Left lung (tissue), 10 donors: Measurements from ENCODE around the gene KCMF1. TPM values are rescaled to one million over a fixed set of nuclear protein-coding genes. Genes with fewer than 3 reads are reported as not detected.

Experiments used
- ATAC-seq: fragments of 200-7000 bp; cut with Tn5 transposase; one replicate; pipeline ENCODE4 v1.9.1; 2020; ENCODE audit warnings: moderate library complexity
- DNase-seq, 4 donors: peaks; one replicate each; pipeline ENCODE4 v3.0.0-alpha.2; 2013 to 2020
- H3K27ac ChIP-seq, 2 donors: fragments of 200-600 bp; sonication (generic) in 1 of 2; one replicate each; pipeline versions ENCODE4 v1.5.0 to v1.8.0; 2020 to 2021
- H3K27me3 ChIP-seq, 2 donors: fragments of 200-600 bp; sonication (generic) in 1 of 2; one replicate each; pipeline versions ENCODE4 v1.5.0 to v1.8.0; 2020 to 2021
- H3K36me3 ChIP-seq, 2 donors: fragments of 200-600 bp; sonication (generic) in 1 of 2; one replicate each; pipeline versions ENCODE4 v1.5.0 to v1.8.0; 2020 to 2021
- H3K4me1 ChIP-seq, 2 donors: fragments of 200-600 bp; one replicate each; pipeline ENCODE4 v1.8.0; 2021
- H3K4me3 ChIP-seq, 2 donors: fragments of 200-600 bp; sonication (generic) in 1 of 2; one replicate each; pipeline versions ENCODE4 v1.5.0 to v1.8.0; 2020 to 2021; ENCODE audit warnings: mild to moderate bottlenecking in 1 of 2
- H3K9me3 ChIP-seq, 2 donors: fragments of 200-600 bp; sonication (generic) in 1 of 2; one replicate each; pipeline versions ENCODE4 v1.5.0 to v1.8.0; 2020 to 2021
- intact Hi-C, 2 donors: fragments of 100-400 bp; cut with DNase I; formaldehyde crosslinking; loops; one replicate each; pipeline versions ENCODE4 v1.11.2 to v1.14.2; 2022
- polyA plus RNA-seq, 6 donors: library from polyadenylated mRNA; unstranded; fragments of 120-200 nt; gene quantifications; one replicate each; pipeline ENCODE4 v1.2.1, GENCODE V29; 2013; ENCODE audit not compliant: insufficient read length in 6 of 6
- total RNA-seq, 2 donors: library from RNA; stranded (reverse); fragmentation: NEBNext Ultra II Directional; extraction: Animal tissue kit (Norgen Biotek cat#: 25700); gene quantifications; one replicate each; pipeline ENCODE4 v1.2.1, GENCODE V29; 2021
- TF ChIP-seq, protein P1 (sequence below), 2 donors: fragments of 200-600 bp; sonication (generic) in 1 of 2; IDR thresholded peaks; one replicate each; pipeline versions ENCODE4 v1.5.0 to v1.8.0; 2021; ENCODE audit warnings: antibody characterized with exemption in 2 of 2
- donor health status: DM: no; HTN: yes; CAD: no.
- donor health status: DM: no; HTN: no; CAD: no.

Gene KCMF1
- total and polyA plus RNA-seq, 8 donors = 40.1 to 87.1 (median 50.0) TPM

DNA sequence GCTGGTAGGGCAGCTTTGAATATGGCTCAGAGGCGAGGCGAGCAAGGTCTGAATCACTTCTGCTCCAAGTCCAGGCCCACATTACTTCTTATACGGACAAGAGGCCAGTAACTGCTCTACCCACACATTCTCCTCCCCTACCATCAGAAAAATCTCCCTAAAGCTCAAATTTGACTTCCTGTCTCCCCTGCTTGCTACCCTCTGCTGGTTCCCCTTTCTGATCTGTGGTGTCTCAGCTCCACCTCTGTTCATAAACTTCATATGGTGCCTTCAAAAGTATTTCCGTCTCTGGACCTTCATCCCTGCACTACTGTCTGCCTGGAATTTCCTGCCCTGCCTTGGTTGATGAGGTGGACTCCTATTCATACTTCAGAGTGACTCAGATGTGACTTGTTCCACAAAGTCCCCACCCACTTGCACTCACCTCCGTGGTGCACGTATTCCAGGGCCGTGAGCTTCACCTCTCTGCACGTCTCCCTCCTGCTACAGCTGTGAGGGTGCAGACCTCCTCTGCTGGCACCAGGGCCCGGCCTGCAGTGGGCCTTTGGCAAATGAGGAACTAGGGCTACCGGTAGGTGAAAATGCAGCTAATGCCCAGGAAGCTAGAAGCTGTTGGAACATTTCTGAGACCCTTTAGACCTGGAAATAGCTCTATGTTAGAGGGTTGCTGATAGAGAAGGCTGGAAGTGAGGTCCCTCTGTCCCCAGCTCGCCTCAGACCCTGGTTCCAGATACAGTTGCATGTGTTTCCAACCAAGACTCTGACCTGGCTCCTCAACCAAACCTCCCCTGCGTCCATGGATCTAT lies 24.6 kb upstream of the KCMF1 start:
- TF ChIP-seq, protein P1, sequence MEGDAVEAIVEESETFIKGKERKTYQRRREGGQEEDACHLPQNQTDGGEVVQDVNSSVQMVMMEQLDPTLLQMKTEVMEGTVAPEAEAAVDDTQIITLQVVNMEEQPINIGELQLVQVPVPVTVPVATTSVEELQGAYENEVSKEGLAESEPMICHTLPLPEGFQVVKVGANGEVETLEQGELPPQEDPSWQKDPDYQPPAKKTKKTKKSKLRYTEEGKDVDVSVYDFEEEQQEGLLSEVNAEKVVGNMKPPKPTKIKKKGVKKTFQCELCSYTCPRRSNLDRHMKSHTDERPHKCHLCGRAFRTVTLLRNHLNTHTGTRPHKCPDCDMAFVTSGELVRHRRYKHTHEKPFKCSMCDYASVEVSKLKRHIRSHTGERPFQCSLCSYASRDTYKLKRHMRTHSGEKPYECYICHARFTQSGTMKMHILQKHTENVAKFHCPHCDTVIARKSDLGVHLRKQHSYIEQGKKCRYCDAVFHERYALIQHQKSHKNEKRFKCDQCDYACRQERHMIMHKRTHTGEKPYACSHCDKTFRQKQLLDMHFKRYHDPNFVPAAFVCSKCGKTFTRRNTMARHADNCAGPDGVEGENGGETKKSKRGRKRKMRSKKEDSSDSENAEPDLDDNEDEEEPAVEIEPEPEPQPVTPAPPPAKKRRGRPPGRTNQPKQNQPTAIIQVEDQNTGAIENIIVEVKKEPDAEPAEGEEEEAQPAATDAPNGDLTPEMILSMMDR (IDR thresholded peaks at IDR 0.05) = no peak
- H3K27me3 ChIP-seq = no peaks in the 10 kb centered on the region
- H3K36me3 ChIP-seq = no peaks in the 10 kb centered on the region
- ATAC-seq = peak; percentile 61
- DNase-seq = peak in 1 of 4 donors; percentile 78
- peak overlapping the region in 1 of 2 donors; percentile 65 for H3K27ac ChIP-seq
- intact Hi-C loops = no loop called here
- peaks cover 0 to 13% of the 10 kb centered on the region in 2 donors for H3K4me1 ChIP-seq
- no peaks in the 10 kb centered on the region for H3K9me3 ChIP-seq
- no peak overlapping the region for H3K4me3 ChIP-seq

DNA sequence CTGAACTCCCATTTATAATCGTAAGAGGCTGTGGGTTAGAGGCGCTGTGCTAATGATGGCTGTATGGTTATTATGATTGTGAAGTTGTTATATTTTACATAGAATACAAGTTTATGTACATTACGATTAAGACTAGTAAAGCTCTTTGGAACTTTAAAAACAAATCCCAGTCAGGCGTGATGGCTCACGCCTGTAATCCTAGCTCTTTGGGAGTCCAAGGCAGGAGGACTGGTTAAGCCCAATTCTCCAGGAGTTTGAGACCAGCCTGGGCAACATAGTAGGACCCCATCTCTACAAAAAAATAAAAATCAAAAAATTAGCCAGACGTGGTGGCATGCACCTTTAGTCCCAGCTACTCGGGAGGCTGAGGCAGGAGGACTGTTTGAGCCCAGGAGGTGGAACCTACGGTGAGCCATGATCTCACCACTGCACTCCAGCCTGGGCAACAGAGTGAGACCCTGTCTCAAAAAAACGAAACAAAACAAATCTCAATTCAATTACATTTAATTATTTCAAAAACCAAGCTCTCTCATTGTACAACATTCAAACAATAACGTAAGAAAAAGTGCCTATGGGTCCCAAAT lies 23.9 kb upstream of the KCMF1 start:
- intact Hi-C loops = no loop called here
- H3K9me3 ChIP-seq = no peaks in the 10 kb centered on the region
- peak overlapping the region in 1 of 2 donors; percentile 65 for H3K27ac ChIP-seq
- DNase-seq = no peak
- H3K27me3 ChIP-seq = no peaks in the 10 kb centered on the region
- TF ChIP-seq, protein P1 (IDR thresholded peaks at IDR 0.05) = no peak
- no peak for ATAC-seq
- no peaks in the 10 kb centered on the region for H3K36me3 ChIP-seq
- no peak overlapping the region for H3K4me3 ChIP-seq
- peaks cover 0 to 13% of the 10 kb centered on the region in 2 donors for H3K4me1 ChIP-seq

DNA sequence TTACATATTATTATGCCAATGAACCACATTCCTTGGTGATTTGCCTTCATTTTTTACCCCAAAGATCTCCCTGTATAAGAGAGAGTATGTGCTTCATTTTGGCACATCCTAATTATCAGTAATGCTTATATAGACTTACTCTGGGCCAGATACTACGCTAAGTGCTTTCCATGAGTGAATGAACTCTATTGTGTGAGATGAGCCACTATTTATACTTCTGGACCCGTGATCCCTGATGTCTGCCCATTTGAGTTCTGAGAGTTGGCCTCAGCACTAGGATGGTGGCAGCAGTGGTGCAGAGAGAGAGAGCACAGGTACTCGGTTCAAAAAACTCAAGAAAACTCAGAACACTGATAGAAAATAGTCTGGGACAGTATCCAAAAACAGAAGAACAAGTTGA lies 17.4 kb upstream of the KCMF1 start:
- intact Hi-C loops = no loop called here
- H3K4me3 ChIP-seq = no peak overlapping the region
- no peaks in the 10 kb centered on the region for H3K9me3 ChIP-seq
- DNase-seq (no peak), ATAC-seq (no peak)
- no peak overlapping the region for H3K27ac ChIP-seq
- TF ChIP-seq, protein P1 (IDR thresholded peaks at IDR 0.05) = no peak
- H3K36me3 ChIP-seq = no peaks in the 10 kb centered on the region
- no peaks in the 10 kb centered on the region for H3K27me3 ChIP-seq
- peaks cover 0 to 8% of the 10 kb centered on the region in 2 donors for H3K4me1 ChIP-seq

DNA sequence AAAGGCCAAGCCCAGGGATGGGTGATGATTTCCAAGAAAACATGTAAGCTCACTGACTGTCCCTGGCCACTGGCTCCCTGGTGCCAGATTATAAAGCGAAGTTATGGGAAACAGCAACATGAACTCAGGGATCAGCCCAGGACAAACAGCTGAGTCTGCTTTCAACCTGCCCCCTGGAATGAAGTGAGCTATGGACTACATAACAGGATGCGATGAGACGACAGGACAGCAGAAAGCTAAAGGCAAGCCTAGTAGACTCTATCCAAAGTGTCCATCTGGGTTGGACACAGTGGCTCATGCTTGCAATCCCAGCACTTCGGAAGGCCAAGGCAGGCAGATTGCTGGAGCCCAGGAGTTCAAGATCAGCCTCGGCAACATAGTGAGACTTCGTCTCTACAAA lies 16.6 kb upstream of the KCMF1 start:
- intact Hi-C loops = no loop called here
- no peaks in the 10 kb centered on the region for H3K9me3 ChIP-seq

More for the DNA sequence above, 16.6 kb upstream of the KCMF1 start:
- H3K4me3 ChIP-seq = no peak overlapping the region
- H3K36me3 ChIP-seq = no peaks in the 10 kb centered on the region
- H3K27ac ChIP-seq = no peak overlapping the region
- no peaks in the 10 kb centered on the region for H3K27me3 ChIP-seq
- DNase-seq (no peak), ATAC-seq (no peak)
- H3K4me1 ChIP-seq = peaks cover 8 to 10% of the 10 kb centered on the region in 2 donors
- TF ChIP-seq, protein P1 (IDR thresholded peaks at IDR 0.05) = no peak
